Aorta (tissue), 5 donors: Measurements from ENCODE around the gene TRABD2A. TPM values are rescaled to one million over a fixed set of nuclear protein-coding genes. Genes with fewer than 3 reads are reported as not detected.

Experiments used
- ATAC-seq: fragments of 200-7000 bp; cut with Tn5 transposase; one replicate; pipeline ENCODE4 v1.9.1; 2022; ENCODE audit warnings: moderate library complexity; ENCODE audit not compliant: low FRiP score
- DNase-seq, 2 donors: peaks; one replicate each; pipeline ENCODE4 v3.0.0-alpha.2; 2020
- H3K27ac ChIP-seq, 2 donors: one replicate each; pipeline ENCODE4 v1.5.1; 2013; ENCODE audit warnings: low read length in 2 of 2, mild to moderate bottlenecking in 2 of 2, moderate library complexity in 2 of 2, control low read depth in 1 of 2, inconsistent platforms in 1 of 2, low read depth in 1 of 2
- H3K27me3 ChIP-seq, 2 donors: one replicate each; pipeline ENCODE4 v1.6.1; 2013; ENCODE audit warnings: control low read depth in 1 of 2, low read length in 1 of 2, mild to moderate bottlenecking in 1 of 2, moderate library complexity in 1 of 2; ENCODE audit not compliant: insufficient read depth in 2 of 2, control insufficient read depth in 1 of 2
- H3K36me3 ChIP-seq, 2 donors: one replicate each; pipeline ENCODE4 v1.6.1; 2013; ENCODE audit warnings: control low read depth in 1 of 2, low read length in 1 of 2, mild to moderate bottlenecking in 1 of 2; ENCODE audit not compliant: insufficient read depth in 2 of 2, control insufficient read depth in 1 of 2
- H3K4me1 ChIP-seq, 2 donors: one replicate each; pipeline ENCODE4 v1.6.1; 2013; ENCODE audit warnings: low read length in 2 of 2, control low read depth in 1 of 2, mild to moderate bottlenecking in 1 of 2, moderate library complexity in 1 of 2; ENCODE audit not compliant: insufficient read depth in 2 of 2, control insufficient read depth in 1 of 2
- H3K4me3 ChIP-seq, 2 donors: one replicate each; pipeline ENCODE4 v1.5.1; 2013; ENCODE audit warnings: low read length in 2 of 2, control low read depth in 1 of 2, mild to moderate bottlenecking in 1 of 2
- H3K9me3 ChIP-seq: one replicate; pipeline ENCODE4 v1.6.1; 2013; ENCODE audit warnings: mild to moderate bottlenecking, low read length; ENCODE audit not compliant: control insufficient read depth
- WGBS, 2 donors: extraction: QIAGEN DNeasy Blood & Tissue Kit; methylation state at CpG; one replicate each; pipeline ENCODE4 v1.1.7; 2013; 5-methylcytosine and 5-hydroxymethylcytosine counted together
- intact Hi-C, 2 donors: fragments of 100-400 bp; cut with DNase I; formaldehyde crosslinking; loops; one replicate each; pipeline versions ENCODE4 v1.14.2 to v1.15.0; 2022
- polyA plus RNA-seq, 2 donors: library from polyadenylated mRNA; stranded (reverse); fragments of 200-250 nt; gene quantifications; one replicate each; pipeline ENCODE4 v1.2.3, GENCODE V29; 2013
- total RNA-seq, 2 donors: library from RNA; stranded (reverse); fragmentation: NEBNext Ultra II Directional; extraction: Animal tissue kit (Norgen Biotek cat#: 25700); gene quantifications; one replicate each; pipeline ENCODE4 v1.2.1, GENCODE V29; 2021
- donor health status: healthy with polysubstance abuse.
- donor health status: Bipolar disorder and iron deficiency.
- donor health status: DM: no; HTN: no; CAD: no.
- donor health status: DM: no; HTN: no; CAD: no.
- donor health status: DM: yes; HTN: yes; CAD: no.

Gene TRABD2A
- total and polyA plus RNA-seq, 4 donors = 0.23 to 2.2 (median 1.2) TPM

DNA sequence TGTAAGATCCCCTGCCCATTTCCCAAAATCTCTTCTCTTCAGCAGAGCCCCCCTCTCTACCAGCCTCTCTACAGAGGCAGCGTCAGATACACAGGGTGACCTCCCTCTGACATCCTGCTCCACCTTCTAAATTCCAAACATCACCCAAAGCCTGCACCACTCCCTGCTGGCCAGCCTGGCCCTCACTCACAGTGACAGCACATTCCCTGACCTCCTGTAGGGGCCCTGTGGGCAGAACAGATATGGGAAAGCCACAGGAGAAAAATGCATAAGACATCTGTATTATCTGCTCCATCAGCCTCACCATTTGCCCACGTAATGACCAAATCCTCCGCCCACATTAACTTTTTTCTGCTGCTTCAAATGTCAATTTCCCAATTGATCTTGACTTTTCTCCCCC, 40.6 kb downstream of the TRABD2A start:
- ATAC-seq (no peak), DNase-seq (no peak)
- Histone ChIP-seq H3K4me1 (no peaks in the 10 kb centered on the region), H3K9me3 (peaks cover 2% of the 10 kb centered on the region), H3K27ac (no peak overlapping the region), H3K27me3 (no peaks in the 10 kb centered on the region), H3K4me3 (no peak overlapping the region), H3K36me3 (no peaks in the 10 kb centered on the region)
- intact Hi-C loops = no loop called here
- WGBS, 2 donors = 60% methylated on average over 3 of the region's 3 CpGs

DNA sequence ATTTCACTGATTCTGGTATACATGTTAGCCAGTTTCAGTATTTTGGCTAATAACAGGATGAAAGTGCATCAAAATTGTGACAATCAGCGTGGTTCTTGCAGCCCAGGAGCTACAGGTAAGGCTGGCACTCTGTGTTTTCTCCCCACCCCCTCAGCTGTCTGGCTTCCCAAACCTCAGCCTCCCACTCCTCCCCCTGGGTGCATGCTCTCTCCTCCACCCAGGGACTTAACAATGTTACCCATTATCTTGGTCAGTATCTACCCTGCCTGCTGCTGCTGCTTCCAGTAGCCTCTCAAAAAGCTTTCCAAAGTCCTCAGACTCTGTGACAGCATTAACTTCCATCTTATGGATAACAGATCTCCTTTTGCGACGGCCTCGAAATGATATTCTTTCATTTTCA, 41.0 kb downstream of the TRABD2A start:
- H3K27ac ChIP-seq = no peak overlapping the region
- H3K36me3 ChIP-seq = no peaks in the 10 kb centered on the region
- intact Hi-C loops = no loop called here
- H3K9me3 ChIP-seq = peaks cover 2% of the 10 kb centered on the region
- WGBS, 2 donors = 86% methylated on average over 4 of the region's 4 CpGs
- DNase-seq = no peak
- no peaks in the 10 kb centered on the region for H3K27me3 ChIP-seq
- no peaks in the 10 kb centered on the region for H3K4me1 ChIP-seq
- no peak overlapping the region for H3K4me3 ChIP-seq
- ATAC-seq = no peak

DNA sequence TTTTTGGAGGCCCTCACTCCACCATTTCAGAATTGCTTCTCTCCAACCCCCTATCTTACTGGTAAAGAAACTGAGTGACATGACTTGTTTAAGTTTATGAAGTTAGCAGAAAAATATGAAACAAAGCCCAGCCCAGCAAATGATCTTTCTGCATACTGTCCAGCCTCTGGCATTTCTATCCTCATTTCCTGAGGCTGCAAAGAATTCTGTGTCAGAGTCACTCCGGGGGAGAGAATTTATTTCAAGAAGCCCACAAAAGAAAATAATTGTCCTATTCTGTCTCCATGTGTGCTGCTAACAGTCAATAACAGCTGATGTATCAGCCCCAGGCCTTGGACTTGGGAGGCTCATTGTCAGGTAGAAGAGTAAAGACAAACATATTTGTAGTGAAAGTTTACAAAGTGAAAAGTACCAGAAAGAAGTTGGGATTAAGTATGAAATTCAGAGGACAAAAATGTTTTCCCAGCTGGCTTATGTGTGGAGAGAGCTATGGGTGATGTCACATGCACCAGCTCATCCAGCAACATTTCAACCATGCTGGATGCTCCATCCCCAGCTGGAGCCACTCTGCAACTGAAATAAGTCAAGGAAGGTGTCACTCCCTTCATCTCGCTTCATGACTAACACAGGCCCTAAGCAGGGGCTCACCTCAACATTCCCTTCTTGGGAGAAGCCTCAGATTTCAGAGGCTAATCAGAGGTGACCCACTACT, 42.3 kb downstream of the TRABD2A start:
- no peaks in the 10 kb centered on the region for H3K27me3 ChIP-seq
- DNase-seq = no peak
- no peak overlapping the region for H3K4me3 ChIP-seq
- intact Hi-C loops = no loop called here
- 67 to 74% methylated on average over 2 of the region's 2 CpGs for WGBS, 2 donors
- no peaks in the 10 kb centered on the region for H3K4me1 ChIP-seq
- H3K36me3 ChIP-seq = no peaks in the 10 kb centered on the region
- ATAC-seq = no peak
- peaks cover 2% of the 10 kb centered on the region for H3K9me3 ChIP-seq
- H3K27ac ChIP-seq = no peak overlapping the region

DNA sequence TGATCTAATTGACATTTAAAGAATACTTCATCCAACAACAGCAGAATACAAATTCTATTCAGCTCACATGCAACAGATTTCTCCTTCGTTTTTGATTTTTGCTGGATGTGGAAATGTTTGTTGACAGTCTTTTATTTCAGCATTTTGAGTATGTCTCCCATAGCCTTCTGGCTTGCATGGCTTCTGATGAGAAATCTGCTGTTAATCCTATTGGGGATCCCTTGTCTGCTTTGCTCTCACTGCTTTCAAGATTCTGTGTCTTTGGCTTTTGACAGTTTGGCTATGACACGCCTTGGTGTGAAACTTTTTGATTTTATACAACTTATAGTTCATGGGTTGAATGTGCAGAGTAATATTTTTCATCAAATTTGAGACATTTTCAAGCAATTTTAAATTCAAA, 44.7 kb downstream of the TRABD2A start:
- DNase-seq = no peak
- Histone ChIP-seq H3K27ac (no peak overlapping the region), H3K36me3 (no peaks in the 10 kb centered on the region), H3K9me3 (peaks cover 2% of the 10 kb centered on the region), H3K4me3 (no peak overlapping the region), H3K27me3 (no peaks in the 10 kb centered on the region), H3K4me1 (no peaks in the 10 kb centered on the region)
- no peak for ATAC-seq
- 66% methylated on average over 2 of the region's 2 CpGs for WGBS, 2 donors
- intact Hi-C loops = no loop called here

DNA sequence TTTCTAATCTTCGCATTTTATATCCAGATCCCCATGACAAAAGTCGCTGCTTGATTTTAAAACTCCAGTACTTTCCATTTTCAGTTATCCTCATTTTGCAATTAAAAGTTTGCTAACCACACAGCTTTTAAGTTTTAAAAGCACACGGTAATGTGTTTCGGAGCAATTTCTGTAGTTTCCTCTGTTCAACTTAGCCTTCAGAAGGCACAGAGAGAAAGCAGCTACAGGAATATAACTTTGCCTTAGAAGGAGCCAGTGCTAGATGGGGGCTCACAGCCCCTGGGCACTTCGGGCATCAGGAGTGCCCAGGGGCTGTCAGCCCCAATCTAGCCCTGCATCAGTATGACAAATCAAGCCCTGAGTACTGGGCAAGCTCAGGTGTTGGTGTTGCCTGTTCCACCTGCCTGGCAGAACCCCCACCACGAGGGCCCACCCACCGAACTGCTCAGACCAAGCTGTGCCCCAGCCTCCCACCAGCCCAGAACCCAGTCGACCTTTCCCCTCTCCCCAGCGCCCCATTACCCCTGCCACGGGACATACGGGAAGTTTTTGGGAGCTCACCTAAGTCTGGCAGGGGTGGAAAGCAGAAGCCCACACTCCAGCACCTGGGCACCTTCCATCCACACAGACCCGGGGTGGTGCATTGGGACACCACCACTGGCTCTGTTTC, 47.3 kb downstream of the TRABD2A start:
- 87 to 89% methylated on average over 12 of the region's 12 CpGs for WGBS, 2 donors
- Histone ChIP-seq H3K4me3 (no peak overlapping the region), H3K36me3 (no peaks in the 10 kb centered on the region), H3K27ac (no peak overlapping the region), H3K9me3 (peaks cover 2% of the 10 kb centered on the region), H3K4me1 (no peaks in the 10 kb centered on the region), H3K27me3 (no peaks in the 10 kb centered on the region)
- DNase-seq (no peak), ATAC-seq (no peak)
- intact Hi-C loops = no loop called here

DNA sequence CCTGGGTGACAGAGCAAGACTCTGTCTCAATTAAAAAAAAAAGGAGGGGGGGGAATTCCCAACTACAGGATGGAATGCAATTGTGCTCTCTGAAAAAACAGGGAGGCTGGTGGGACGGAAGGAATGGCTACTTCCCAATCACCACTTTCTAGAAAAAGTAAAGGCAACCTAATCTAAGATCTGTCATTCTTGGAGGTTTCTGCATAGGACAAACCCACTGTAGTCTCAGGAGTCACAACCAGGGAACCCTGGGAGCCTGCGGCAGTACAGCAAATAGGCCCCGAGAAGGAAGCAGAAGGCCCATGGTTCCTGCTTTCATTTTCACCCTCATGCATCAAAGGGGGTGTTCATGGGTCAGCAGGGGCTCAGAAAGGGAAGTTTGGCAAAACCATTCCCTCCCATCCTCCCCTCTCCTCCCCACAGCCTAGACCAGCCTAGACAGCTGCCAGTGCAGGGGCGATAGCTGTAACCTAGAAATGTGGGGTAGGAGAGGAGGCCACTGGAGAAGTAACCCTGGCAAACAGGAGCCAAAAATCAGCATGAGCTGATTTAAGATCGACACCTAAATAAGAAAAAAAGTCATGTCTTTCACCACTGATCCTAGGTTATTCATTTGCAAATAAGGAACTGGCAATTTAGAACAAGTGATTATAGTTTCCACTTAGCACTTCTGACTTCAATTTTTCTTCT, 48.0 kb downstream of the TRABD2A start:
- H3K27me3 ChIP-seq = no peaks in the 10 kb centered on the region
- ATAC-seq = no peak
- WGBS, 2 donors = 53 to 66% methylated on average over 5 of the region's 5 CpGs
- H3K9me3 ChIP-seq = peaks cover 2% of the 10 kb centered on the region
- intact Hi-C loops = no loop called here
- DNase-seq = peak in 1 of 2 donors; percentile 69
- H3K4me3 ChIP-seq = no peak overlapping the region
- H3K36me3 ChIP-seq = no peaks in the 10 kb centered on the region
- H3K27ac ChIP-seq = no peak overlapping the region
- H3K4me1 ChIP-seq = no peaks in the 10 kb centered on the region

DNA sequence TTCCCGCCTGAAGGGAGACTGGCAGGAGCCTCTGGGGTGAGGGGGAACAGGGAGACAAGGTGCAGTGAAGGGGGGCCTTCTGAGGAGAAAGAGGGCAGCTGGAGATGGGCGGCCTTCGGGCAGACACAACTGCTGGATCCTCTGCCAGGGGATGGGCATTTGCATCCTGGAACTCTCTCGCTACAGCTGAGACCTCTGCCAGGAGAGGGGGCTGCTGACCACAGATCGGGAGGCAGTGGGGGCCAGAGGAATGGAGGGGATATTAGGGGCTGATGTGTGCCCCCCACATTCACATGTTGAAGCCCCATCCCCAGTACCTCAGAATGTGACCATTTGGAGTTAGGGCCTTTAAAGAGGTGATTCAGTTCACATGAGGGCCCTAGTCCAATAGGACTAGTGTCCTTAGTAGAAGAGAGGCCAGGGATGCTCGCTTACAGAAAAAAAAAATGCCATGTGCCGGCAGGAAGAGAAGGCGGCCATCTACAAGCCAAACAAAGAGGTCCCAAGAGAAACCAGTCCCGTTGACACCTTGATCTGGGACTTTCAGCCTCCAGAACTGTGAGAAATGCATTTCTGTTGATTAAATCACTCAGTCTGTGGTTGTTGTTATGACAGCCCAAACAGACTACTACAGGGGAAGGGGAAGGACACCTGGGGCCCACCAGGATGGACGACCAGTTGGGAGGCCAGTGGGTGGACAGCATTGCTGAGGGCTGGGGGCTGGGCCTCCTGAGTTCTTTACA, 50.0 kb downstream of the TRABD2A start:
- no peaks in the 10 kb centered on the region for H3K27me3 ChIP-seq
- DNase-seq (no peak), ATAC-seq (no peak)
- WGBS, 2 donors = 85% methylated on average over 10 of the region's 10 CpGs
- no peaks in the 10 kb centered on the region for H3K36me3 ChIP-seq
- H3K27ac ChIP-seq = no peak overlapping the region
- H3K4me1 ChIP-seq = no peaks in the 10 kb centered on the region
- intact Hi-C loops = no loop called here
- H3K4me3 ChIP-seq = no peak overlapping the region
- H3K9me3 ChIP-seq = no peaks in the 10 kb centered on the region

DNA sequence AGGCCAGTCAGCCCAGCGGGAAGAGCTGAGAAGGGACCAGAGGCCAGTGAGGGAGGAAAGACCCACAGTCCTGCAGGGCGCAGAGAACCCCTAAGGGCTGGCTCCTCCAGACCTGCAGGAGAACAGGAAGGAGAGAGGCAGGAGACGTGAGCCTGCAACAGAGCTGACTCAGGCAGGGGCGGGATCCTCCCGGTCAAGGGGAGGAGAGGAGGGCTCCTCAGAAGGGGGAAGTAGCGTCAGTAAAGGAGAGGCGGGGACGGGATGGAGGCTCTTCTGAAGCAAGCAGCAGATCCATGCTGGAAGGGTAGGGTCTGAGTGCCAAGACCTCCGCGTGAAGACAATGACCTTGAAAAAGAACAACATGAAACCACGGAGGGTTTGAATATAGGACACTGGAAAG, 50.8 kb downstream of the TRABD2A start:
- WGBS, 2 donors = 69 to 72% methylated on average over 11 of the region's 11 CpGs
- intact Hi-C loops = no loop called here
- no peaks in the 10 kb centered on the region for H3K9me3 ChIP-seq
- no peak for ATAC-seq
- H3K4me3 ChIP-seq = no peak overlapping the region
- DNase-seq = peak in 1 of 2 donors; percentile 87
- H3K36me3 ChIP-seq = no peaks in the 10 kb centered on the region
- H3K27ac ChIP-seq = no peak overlapping the region
- H3K27me3 ChIP-seq = no peaks in the 10 kb centered on the region
- no peaks in the 10 kb centered on the region for H3K4me1 ChIP-seq
